Measurements from ENCODE around the gene SMARCAD1. TPM values are rescaled to one million over a fixed set of nuclear protein-coding genes. Genes with fewer than 3 reads are reported as not detected.

Gene SMARCAD1
- total and polyA plus RNA-seq, 2 experiments from 2014 or later: 23.8 to 86.2 TPM

- TF ChIP-seq STAT1 (IDR thresholded peaks at IDR 0.05; ENCODE audit: unreplicated experiment) (no peak), ZNF114 (CRISPR knock-in tag; IDR thresholded peaks at IDR 0.05) (no peak), JUNB (IDR thresholded peaks at IDR 0.05; ENCODE audit: unreplicated experiment) (no peak), REST (IDR thresholded peaks at IDR 0.05; ENCODE audit: unreplicated experiment) (no peak), CTCF (conservative IDR thresholded peaks at IDR 0.05; ENCODE audit: low read depth in 2 of 2) (no peak)
Measured at GRCh38 chr4:94334962-94335361, 127.3 kb downstream of the SMARCAD1 start (continued).

- Histone ChIP-seq H3K4me2 (no peak overlapping the region), H4K20me1 (replicated peaks; ENCODE audit: insufficient read depth) (no peaks in the 10 kb centered on the region), H3F3A (replicated peaks; ENCODE audit: low read depth) (no peaks in the 10 kb centered on the region), H2AFZ (no peak overlapping the region), H3K9me2 (ENCODE audit: insufficient read depth) (no peaks in the 10 kb centered on the region), H3K27me3 (ENCODE audit: insufficient read depth) (no peaks in the 10 kb centered on the region), H3K36me3 (ENCODE audit: insufficient read depth) (no peaks in the 10 kb centered on the region), H3K79me2 (replicated peaks; ENCODE audit: insufficient read depth) (no peaks in the 10 kb centered on the region), H3K4me3 (no peak overlapping the region), H3K4me1 (ENCODE audit: insufficient read depth) (no peaks in the 10 kb centered on the region), H3K27ac (ENCODE audit: low read depth) (no peak overlapping the region)
- peaks cover 2% of the 10 kb centered on the region for H3K27me3 Mint-ChIP-seq (ENCODE audit: insufficient read depth, low read depth, poor library complexity)
- DNase-seq (ENCODE audit: low spot score) (no peak), ATAC-seq (no peak)
- no peaks in the 10 kb centered on the region for H3K36me3 Mint-ChIP-seq (ENCODE audit: low read depth)
- H3K4me1 Mint-ChIP-seq: peaks cover 4% of the 10 kb centered on the region; the same call in 1 of the 3 replicates
- no peaks in the 10 kb centered on the region for H3K9me3 Mint-ChIP-seq
- no peak overlapping the region for H3K27ac Mint-ChIP-seq
- H3K4me3 Mint-ChIP-seq: no peak overlapping the region
- no peak for TF ChIP-seq STAT1 (IDR thresholded peaks at IDR 0.05; ENCODE audit: unreplicated experiment)
- no peak for TF ChIP-seq NANOG (IDR thresholded peaks at IDR 0.05; ENCODE audit: borderline replicate concordance)
- no peak for TF ChIP-seq ZNF462 (CRISPR knock-in tag; IDR thresholded peaks at IDR 0.05)
- TF ChIP-seq ZNF331 (CRISPR knock-in tag; IDR thresholded peaks at IDR 0.05; ENCODE audit: low read depth): no peak
- no peak for TF ChIP-seq EZH2 (IDR thresholded peaks at IDR 0.05; ENCODE audit: low read depth, unreplicated experiment)
- no peak for TF ChIP-seq ZNF114 (CRISPR knock-in tag; IDR thresholded peaks at IDR 0.05)
- no peak for TF ChIP-seq ETS1 (IDR thresholded peaks at IDR 0.05)
- no peak for TF ChIP-seq CTCF (conservative IDR thresholded peaks at IDR 0.05; ENCODE audit: low read depth in 2 of 2)
- no peak for TF ChIP-seq JUNB (IDR thresholded peaks at IDR 0.05; ENCODE audit: unreplicated experiment)
Measured at GRCh38 chr4:94336303-94336702, 128.6 kb downstream of the SMARCAD1 start.

Measured in GM23338 (cell line).